Stimulated activated CD8-positive, alpha-beta memory T cell treated with anti-CD3 and anti-CD28 coated beads, Interleukin-4, amount 100 ng/mL, for 24 hours (primary cell): ENCODE data around the gene GLCE.

Experiments used
- DNase-seq: peaks from one replicate; pipeline ENCODE4 v3.0.0-alpha.2; 2020; ENCODE audit warnings: low read depth

Gene GLCE

DNA sequence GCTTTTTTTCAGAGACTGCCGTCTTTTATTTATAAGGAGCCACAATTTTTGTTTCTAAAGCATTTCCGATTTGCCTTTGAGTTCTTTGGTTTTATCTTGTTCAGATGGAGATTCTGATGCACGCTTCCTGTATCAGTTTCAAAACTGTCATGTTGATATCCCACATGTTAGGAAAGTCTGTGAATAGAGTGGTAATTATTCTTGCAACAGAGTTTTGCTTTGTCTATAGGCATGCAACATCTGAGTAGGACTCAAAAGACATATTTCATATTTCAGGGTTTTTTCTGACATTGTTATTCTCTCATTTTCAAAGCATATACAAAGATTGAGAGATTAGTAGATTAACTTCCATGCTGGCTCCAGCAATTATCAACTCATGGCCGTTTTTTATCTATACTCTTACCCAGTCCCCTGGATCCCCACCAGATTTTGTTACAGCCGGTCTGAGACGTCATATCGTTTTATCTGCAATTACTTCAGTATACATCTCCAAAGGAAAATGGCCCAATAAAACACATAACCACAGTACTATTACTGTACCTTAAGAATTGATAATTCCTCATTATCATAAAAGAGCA lies 160.6 kb downstream of the GLCE start:
- DNase-seq: no peak
